ENCODE measurements around the gene USP49.

GRCh38 chr6:41757931-41758640 lies 137.1 kb downstream of the USP49 start:
- TF ChIP-seq, protein P1, sequence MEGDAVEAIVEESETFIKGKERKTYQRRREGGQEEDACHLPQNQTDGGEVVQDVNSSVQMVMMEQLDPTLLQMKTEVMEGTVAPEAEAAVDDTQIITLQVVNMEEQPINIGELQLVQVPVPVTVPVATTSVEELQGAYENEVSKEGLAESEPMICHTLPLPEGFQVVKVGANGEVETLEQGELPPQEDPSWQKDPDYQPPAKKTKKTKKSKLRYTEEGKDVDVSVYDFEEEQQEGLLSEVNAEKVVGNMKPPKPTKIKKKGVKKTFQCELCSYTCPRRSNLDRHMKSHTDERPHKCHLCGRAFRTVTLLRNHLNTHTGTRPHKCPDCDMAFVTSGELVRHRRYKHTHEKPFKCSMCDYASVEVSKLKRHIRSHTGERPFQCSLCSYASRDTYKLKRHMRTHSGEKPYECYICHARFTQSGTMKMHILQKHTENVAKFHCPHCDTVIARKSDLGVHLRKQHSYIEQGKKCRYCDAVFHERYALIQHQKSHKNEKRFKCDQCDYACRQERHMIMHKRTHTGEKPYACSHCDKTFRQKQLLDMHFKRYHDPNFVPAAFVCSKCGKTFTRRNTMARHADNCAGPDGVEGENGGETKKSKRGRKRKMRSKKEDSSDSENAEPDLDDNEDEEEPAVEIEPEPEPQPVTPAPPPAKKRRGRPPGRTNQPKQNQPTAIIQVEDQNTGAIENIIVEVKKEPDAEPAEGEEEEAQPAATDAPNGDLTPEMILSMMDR (conservative IDR thresholded peaks at IDR 0.05; ENCODE audit: low read depth, low read length), result no peak
- TF ChIP-seq POLR2A (IDR thresholded peaks at IDR 0.05; ENCODE audit: low read depth, low read length), result no peak
- no peak for TF ChIP-seq RCOR1 (IDR thresholded peaks at IDR 0.05; ENCODE audit: insufficient replicate concordance, low read length)
- TF ChIP-seq, protein P2, sequence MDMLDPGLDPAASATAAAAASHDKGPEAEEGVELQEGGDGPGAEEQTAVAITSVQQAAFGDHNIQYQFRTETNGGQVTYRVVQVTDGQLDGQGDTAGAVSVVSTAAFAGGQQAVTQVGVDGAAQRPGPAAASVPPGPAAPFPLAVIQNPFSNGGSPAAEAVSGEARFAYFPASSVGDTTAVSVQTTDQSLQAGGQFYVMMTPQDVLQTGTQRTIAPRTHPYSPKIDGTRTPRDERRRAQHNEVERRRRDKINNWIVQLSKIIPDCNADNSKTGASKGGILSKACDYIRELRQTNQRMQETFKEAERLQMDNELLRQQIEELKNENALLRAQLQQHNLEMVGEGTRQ (IDR thresholded peaks at IDR 0.05; ENCODE audit: low read depth, low read length), result no peak
- no peak for TF ChIP-seq MAZ (IDR thresholded peaks at IDR 0.05; ENCODE audit: borderline replicate concordance, low read depth, low read length)
- no peak for TF ChIP-seq BHLHE40 (IDR thresholded peaks at IDR 0.05; ENCODE audit: low read depth, low read length)
- TF ChIP-seq RFX5 (IDR thresholded peaks at IDR 0.05; ENCODE audit: low read depth, low read length), result no peak
- TF ChIP-seq ELK1 (IDR thresholded peaks at IDR 0.05; ENCODE audit: borderline replicate concordance, low read depth, low read length), result no peak
- TF ChIP-seq RAD21 (IDR thresholded peaks at IDR 0.05; ENCODE audit: low read length), result no peak
- no peak for TF ChIP-seq SMC3 (IDR thresholded peaks at IDR 0.05; ENCODE audit: low read depth, low read length)
- no peak for TF ChIP-seq MXI1 (IDR thresholded peaks at IDR 0.05; ENCODE audit: borderline replicate concordance, low read depth, low read length)
- no peak for TF ChIP-seq NFE2L2 (IDR thresholded peaks at IDR 0.05; ENCODE audit: low read depth, low read length)
- no peak for TF ChIP-seq FOS (IDR thresholded peaks at IDR 0.05; ENCODE audit: low read depth, low read length)
- TF ChIP-seq CEBPB (IDR thresholded peaks at IDR 0.05; ENCODE audit: low read depth, low read length), result no peak

Measured in IMR-90 (cell line).